ENCODE results near the gene IQCC.

Gene IQCC

DNA sequence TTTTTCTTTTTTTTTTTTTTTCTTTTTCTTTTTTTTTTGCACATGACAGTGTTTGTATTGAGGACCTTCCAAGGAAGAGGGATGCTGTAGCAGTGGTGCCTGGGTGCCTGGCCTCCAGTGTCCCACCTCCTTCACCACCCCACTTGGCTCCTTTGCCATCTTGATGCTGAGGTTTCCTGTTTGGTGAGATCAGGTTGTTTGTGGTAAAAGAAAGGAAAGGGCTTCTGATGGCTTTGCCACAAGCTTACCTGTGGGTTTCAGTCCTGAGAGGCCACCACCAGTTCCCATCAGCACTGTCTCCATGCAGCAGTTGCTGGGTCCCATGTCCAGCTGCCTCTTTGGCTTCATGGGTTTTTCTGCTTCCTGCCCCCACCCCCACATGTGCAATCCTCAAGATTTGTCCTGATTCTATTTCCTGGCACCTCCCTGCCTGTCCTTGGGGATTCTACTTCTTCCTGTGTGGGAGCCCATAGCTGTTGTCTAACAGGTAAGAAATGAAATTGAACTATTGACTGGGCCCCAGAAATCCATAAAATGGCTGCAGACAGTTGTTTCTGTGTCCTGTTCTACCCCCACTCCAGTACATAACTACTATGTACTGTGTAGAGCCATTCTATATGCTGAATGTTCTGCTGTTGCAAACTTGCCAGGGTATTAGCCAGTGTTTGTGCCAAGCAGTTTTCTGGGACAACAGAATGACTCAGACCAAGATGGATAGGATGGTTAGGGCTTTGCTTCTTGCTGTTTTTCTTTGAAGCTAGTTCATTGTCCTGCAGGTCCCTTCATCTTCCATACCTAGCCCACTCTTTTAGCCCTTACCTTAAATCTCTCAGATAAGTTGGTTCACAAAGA lies 9.3 kb upstream of the IQCC start:
- no peak for DNase-seq (ENCODE audit: low read depth)

DNA sequence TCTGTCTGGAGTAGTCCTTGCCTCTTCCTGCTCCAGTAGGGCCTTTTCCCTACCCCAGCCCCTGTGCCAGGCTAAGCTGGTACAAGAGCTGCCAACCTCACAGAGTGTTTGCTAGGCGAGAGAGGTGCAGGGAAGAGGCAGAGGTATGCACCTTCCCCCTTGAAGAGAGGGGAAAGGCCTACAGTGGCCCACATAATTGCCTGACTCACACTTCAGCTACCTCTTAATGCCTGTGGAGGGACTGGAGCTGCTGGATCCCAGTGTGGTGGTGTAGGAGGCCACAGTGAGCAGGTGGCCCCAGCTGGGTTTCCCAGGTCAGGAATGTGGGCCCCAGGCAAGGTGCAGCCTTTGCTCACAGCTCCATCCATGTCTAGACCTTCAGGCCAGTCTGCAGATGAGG lies 8.4 kb upstream of the IQCC start:
- no peak for DNase-seq (ENCODE audit: low read depth)

DNA sequence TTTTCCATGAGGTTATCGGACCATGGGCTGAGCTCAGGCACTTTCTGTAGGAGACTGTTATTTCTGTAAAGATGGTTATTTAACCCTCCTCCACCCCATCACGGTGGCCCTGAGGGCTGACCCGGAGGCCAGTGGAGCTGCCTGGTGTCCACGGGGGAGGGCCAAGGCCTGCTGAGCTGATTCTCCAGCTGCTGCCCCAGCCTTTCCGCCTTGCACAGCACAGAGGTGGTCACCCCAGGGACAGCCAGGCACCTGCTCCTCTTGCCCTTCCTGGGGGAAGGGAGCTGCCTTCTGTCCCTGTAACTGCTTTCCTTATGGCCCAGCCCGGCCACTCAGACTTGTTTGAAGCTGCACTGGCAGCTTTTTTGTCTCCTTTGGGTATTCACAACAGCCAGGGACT lies 7.6 kb upstream of the IQCC start:
- no peak for DNase-seq (ENCODE audit: low read depth)

DNA sequence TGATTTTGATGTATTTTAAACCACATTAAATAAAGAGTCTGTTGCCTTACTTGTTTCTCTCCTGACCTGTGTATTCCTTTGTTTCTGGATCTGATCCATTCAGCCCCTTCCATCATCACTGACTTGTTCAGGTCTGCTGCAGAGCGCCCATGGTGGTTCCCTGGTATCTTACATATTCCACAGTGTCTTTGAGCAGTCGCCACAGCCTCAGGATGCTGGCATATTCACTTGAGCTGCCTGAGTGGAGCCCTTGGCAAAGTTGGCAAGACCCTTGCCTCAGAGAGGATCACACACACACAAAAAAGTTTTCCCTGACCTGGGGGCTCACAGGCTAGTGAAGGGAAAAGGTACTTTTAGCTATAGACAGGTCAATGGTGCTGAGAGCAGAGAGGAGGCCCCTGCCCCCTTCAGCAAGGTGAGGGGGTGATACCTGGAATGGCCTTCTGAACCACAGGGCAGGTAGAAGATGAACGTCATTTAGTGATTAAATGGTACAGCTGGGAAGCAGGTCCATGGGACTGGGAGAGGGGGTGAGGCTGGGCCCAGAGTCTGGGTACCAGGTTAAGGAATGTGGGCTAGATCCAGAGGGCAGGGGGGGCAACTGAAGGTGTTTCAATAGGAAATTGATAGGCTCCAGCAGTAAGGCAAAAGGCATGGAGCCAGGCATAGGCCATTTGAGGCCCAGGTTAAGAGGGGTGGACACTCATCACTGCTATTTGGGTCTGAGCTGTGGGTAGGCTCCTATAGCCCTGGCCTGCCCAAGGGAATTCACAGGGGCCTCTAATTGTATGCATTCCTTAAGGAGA lies 7.0 kb upstream of the IQCC start:
- no peak for DNase-seq (ENCODE audit: low read depth)

DNA sequence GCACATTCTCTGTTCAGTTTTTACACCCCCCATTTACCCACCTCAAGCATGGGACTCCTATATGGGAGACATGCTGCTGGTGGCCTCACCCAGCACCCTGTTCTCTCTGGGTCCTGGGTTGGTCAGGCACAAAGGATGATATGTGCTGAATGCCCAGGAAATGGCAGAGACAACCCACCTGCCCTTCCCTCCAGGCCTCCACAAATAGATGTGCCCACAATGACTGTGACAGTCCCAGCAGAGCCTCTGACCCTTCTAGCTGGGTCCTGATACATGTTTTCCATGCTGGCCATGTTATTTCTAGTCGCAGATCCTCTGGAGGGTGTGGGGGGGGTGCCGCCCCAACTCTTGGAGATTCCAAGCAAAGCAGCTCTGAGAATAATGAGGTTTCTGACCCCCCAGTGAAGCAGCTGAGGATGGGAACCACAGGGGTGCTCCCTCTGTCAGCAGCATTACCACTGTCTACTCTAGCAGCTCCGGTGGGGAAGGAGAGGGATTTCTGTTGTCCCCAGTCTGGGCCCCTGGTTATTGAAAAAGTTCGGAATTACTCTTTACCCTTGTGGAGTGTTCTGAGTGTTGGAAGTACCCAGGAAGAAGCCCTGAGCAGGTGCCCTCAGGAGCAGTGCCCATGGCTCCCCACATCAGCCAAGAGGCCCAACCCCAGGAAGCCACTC lies 6.3 kb upstream of the IQCC start:
- DNase-seq (ENCODE audit: low read depth): no peak

DNA sequence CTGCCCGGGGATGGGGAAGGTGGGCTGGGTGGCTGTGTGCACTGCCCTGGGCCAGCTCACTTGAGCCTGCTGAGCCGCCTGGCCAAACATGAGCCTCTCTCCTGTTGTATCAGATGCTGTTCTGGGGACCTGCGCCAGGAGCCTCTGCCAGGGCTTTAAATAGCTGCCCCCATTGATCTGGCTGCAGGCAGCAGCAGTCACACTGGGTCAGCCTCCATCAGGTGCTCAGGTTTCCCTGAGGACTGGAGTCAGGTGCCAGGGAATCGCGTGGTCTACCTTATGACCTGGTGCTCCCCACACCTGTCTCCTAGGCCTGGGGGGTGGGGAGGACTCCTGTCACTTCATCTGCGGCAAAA lies 5.8 kb upstream of the IQCC start:
- DNase-seq (ENCODE audit: low read depth): no peak

DNA sequence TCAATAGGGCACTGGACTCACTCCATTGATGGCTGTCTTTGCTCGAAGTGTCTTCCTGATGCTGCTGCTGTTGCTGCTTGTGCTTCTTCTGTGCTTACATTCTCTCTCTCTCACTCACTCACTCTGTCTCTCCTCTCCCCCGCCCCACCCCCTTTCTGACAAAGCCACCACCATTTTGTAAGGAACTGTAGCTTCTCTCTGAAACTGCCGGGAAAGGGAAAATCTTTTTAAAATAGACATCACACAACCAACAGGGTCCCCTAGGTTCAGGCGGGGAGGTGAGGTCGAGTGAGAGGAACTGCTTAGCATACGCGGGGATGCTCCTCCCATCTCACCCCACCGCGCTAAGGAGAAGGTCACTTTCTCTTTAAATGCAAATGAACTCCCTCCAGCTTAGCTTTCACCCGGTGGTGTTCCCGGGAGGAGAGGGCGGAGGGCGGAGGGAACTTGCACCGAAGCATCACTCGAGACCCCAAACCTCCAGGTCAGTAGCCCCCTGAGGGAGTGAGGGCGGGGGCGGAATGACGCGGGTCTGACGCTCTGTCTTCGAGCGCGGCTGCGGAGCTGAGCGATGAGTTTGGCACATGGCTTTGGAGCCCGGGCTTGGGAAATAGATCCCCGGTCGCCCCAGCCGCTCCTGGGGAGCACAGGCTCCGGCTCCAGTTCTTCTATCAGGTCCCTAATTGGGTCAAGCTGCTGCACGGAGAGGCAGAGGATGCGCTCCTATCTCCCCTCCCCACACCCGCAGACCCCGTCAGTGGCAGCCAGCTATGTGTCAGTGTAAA lies 5.1 kb upstream of the IQCC start, which contains the start of gene CCDC28B:
CCDC28B (plus strand) TSS at position 370 of the 785 bp plus-strand sequence. CDS start 1,341 bp downstream, outside the sequence.
- peak; percentile 41 for DNase-seq (ENCODE audit: low read depth)

DNA sequence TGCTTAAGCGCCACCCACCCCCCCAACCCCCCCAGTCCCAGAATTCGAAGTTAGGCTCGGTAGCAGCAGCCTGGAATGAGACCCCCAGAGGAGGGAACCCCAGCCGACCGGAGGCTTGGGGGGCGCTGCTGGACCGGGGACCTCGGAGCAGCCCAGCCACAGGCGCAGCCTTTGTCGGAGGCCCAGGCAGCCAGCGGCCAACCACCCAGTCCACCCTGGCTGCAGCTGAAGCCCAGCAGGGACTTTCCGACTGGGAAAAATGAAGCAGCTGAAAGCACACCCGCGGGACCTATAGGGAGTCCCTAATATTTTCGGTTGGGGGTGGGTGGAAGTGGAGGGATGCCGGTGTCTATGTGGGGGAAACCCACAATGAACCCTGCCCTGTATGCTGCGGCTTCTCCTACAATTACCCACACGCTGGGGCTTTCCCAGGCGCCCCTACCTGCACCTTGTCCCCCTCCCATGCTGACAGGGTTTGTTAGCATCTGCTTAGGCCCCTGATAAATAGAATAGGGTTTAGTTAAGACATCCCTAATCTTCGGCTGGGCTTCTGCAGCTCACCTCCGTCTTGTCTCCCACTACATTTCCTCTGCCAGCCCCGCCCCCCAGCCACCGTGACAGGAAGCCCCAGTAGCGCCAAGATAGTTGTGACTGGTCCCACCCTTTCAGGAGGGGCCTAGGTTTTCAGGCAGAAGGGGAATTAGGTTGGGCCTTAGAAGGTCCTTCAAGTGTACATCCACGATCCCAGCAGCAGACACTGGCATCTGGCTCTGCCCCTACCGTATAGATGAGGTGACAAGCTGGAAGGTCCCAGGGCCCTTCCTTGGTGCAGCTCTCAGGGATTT lies 4.2 kb upstream of the IQCC start:
- DNase-seq (ENCODE audit: low read depth): peak; percentile 52

DNA sequence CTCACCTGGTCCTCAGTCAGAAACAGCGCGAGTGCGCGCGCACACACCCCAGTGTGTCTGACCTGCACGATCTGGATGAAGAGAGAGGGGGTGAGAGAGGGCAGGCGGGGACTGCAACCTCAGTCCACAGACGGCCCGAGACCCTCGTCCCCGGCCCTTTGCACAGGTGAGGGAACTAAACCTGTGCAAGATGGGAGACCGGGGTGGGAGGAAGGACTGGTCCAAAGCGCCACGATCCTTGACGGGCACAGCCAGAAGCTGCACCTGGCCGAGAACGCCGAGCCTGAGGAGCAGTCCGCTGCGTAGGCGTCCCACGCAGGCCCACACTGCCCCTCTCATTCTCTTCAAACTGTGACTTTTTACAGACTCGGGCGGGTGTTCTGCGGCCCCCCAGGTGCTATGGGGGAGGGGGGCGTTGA lies 519 bp upstream of the IQCC start:
- no peak for DNase-seq (ENCODE audit: low read depth)

DNA sequence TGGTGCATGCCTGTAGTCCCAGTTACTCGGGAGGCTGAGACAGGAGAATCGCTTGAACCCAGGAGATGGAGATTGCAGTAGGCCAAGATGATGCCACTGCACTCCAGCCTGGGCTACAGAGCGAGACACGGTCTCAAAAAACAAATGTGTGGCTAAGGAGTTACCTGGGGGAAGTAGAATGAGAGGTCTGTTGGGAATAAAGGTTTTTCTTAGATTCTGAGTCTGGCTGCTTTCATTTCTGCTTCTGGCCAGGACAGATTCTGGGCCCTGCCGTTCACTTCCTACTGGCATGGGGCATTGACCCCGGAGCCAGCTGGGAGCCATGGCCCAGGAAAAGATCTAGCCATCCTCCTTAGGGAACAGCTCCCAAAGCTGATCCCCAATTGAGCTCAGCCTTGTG lies 3.0 kb downstream of the IQCC start:
- no peak for DNase-seq (ENCODE audit: low read depth)

DNA sequence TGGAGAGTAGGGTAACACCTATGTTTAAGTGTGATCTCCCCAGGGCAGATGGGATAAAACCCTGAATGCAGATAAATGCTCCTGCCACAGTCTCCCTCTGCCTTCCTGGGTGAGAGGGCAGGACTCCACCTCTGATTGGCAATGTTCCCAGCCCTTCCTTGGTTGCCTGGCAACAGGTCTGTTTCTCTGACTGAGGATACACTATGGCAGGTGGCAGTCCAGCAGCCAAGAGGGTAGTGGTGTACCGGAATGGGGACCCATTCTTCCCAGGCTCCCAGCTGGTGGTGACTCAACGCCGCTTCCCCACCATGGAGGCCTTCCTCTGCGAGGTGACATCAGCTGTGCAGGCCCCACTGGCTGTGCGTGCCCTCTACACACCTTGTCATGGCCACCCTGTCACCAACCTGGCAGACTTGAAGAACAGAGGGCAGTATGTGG lies 3.4 kb downstream of the IQCC start, which contains the start of gene DCDC2B:
DCDC2B (plus strand) TSS at position 199 of the 438 bp plus-strand sequence; CDS start at position 204, 5 bp downstream.
- DNase-seq (ENCODE audit: low read depth): no peak

DNA sequence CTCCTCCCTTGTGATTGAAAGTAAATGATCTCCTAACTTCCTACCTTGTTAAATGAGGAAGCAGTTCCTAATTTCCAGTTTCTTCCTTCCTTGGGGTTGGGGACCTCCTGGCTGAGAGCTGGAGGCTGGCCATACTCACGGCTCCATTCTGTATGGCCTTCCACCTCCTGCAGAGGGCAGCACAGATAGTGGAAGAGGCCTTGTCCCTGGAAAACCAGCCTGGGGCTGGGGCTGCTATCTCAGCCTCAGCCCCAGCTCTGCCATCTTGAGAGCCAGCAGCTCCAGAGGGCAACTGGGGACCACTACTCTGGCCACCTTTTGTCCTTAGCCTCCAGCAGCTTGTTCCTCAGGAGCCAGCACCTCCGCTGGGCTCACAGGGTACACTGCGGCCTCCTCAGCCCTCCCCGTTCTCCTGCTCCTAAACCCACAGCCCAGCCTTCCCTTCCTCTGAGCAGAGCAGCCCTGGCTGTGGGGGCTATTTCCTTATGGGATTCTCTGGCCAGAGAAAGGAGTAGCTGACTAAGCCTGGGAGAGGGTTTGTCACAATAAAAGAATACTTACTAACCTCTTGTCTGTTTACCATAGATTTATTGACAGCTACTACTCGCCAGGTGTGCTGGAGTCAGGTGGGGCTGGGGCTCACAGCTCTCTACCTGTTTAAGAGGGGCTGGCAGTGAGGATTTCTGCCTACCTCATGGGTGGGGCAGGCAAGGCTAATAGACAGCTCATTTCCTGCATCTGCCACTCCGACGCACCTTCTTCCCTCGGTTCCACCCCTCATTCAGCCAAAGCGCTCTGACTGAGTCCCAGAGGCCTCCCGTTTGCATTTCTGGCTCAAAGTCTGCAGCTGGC lies 10.4 kb downstream of the IQCC start:
- peak; percentile 25 for DNase-seq (ENCODE audit: low read depth)

DNA sequence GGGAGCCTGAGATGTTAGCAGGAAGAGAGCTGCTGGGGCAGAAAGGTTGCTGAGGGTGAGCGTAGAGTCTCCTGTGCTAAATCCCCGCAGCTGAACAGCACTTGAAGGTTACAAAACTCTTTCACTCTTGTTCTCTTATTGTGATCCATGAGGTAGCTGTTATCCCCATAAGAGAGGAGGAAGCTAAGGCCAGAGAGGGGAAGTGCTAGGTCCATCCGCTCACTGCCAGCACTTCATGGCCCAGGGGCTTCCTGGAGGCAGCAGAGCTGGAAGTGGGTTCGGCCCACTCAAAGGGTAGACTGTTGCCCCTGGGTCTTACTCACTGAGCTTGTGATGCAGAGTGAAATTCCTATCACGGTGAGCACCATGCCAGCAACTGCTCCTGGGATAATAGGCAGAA lies 11.1 kb downstream of the IQCC start:
- DNase-seq (ENCODE audit: low read depth): no peak

DNA sequence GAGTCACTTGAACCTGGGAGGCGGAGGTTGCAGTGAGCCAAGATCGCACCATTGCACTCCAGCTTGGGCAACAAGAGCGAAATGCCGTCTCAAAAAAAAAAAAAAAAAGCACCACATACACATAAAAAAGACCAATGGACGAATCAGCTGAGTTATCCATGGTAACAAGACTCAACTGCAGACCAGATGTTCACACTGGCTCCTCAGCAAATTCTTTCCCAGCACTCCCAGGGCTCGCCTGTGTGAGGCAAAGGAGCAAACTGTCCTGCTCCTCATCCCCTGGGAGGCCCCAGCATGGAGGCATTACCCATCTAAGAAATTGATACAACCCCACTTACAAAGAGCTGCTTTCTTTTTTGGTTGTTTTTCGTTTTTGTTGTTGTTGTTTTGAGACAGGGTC lies 13.6 kb downstream of the IQCC start:
- DNase-seq (ENCODE audit: low read depth): no peak

DNA sequence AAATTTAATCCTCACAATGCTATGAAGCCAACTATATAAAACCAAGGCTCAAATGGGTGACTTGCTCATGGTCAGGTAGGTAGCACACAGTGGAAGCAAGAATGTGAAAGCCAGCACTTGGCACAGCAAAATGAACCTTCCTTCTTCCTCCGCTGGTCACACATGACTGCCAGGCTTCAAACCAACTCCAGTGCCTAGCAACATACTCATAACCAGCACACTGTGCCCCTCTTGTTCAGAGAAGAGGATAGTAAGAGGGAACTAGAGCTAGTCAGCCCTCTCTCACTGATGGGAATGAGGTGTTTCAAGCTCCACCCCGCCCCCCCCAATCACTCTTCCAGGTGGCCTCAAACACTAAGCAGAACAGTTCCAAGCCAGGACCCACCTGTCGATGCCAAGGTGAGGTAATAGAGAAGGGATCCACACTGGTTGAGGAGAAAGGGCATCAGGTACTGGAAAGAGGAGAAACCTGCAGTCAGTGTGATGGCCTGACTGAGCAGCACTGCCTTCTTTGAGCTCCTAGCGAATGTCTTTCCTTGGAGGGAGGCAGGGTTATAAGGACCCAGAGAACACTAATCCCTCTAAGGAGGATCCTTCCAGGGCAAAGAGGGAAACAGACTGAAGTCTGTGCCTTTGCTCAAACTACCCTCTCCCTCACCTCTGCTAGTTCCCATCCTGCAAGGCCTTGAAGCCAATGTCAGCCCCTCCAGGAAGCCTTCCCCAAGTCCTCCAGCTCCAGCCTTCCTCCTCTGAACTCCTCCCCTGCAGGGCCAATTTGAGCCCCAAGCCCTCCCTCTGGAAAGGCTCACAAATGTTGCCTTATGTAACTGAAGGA lies 15.5 kb downstream of the IQCC start:
- DNase-seq (ENCODE audit: low read depth): no peak

DNA sequence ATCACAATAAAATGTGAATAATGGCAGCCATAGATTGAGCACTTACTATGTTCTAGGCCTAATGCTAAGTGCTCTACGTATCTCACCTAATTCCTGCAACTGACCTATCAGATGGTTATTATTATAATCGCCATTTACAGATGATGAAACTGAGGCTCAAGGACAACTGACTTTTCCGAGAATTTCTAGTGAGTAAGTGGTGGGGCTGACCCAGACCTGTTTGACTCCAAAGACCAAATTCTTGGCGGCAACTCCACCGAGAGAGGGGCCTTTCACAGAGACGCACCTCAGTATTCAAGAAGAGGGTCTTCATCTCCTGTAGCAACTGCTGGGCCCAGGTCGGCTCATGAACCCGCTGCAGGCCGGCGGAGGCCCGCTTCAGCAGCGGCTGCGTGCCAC lies 16.1 kb downstream of the IQCC start:
- no peak for DNase-seq (ENCODE audit: low read depth)

DNA sequence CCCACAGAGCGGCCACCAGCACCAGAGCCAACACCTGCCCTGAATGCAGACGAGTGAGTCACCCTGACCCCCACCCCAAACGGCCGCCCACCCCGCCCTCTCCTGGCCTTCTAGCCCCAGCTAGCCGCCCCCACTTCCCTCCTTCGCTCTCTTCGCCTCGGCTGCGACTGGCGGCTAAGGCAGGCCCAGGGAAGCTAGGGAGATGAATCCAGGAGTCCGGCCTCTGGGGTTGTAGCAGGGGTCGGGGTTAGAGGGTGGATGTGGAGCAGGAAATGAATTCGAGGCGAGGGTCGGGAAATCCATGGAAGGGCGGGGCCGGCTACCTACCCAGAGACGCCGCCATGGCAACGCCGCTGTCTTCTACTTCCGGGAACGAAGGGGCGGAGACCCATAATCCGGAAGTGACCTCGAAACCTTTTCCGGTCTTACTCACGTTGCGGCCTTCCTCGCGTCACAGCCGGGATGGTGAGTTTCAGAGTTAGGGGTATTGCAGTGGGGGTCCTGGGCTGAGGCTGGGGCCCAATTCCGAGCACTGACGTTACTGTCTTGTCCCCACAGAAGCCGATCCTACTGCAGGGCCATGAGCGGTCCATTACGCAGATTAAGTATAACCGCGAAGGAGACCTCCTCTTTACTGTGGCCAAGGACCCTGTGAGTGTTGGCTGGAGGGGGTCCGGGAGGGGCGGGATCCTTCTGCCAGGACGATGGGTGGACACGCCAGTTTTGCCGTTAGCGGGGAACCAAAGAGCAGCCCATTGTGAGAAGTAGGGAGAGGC lies 16.7 kb downstream of the IQCC start, which contains the start of the genes EIF3I and TMEM234:
EIF3I (plus strand) TSS at position 428 of the 776 bp plus-strand sequence; CDS start at position 463, 35 bp downstream.
TMEM234 (minus strand) TSS at position 374 of the 776 bp plus-strand sequence; CDS start at position 343, 31 bp downstream.
- peak; percentile 87 for DNase-seq (ENCODE audit: low read depth)

DNA sequence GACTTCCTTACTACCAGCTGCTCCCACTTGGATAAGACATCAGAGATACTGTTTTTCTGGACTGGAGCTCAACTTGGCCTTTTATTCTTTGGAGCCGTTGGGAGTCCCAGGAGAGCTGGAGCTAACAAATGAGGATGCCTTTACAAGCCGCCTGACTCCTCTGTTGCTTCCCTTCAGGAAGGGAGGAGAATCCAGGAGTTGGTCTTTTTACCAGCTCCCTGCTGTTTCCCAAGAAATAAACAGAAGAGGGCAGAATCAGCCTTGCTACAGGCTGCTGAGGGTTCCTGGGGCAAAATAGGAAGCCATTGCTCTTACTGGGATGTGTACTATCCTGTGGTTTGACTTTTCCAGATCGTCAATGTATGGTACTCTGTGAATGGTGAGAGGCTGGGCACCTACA lies 18.2 kb downstream of the IQCC start:
- DNase-seq (ENCODE audit: low read depth): no peak
